Measurements from ENCODE around the gene ARHGAP18. TPM values are rescaled to one million over a fixed set of nuclear protein-coding genes. Genes with fewer than 3 reads are reported as not detected.
A peak's percentile ranks its signal among the peaks of the same experiment; 100 is the strongest.

The ARHGAP18 gene
- total and polyA plus RNA-seq, 2 experiments from 2014 or later, result 0.45 to 1.3 TPM

GRCh38 chr6:129663531-129663930, 46.4 kb downstream of the ARHGAP18 start:
- Histone ChIP-seq H3K27ac (no peak overlapping the region), H3K36me3 (no peaks in the 10 kb centered on the region)
- DNase-seq (ENCODE audit: low read depth in 1 of 2, low spot score in 1 of 2), result peak in 1 of 2 donors; percentile 25

GRCh38 chr6:129662980-129663431, 47.0 kb downstream of the ARHGAP18 start:
- Histone ChIP-seq H3K4me3 (no peak overlapping the region), H3K27me3 (no peaks in the 10 kb centered on the region), H3K9me3 (ENCODE audit: low read depth) (no peaks in the 10 kb centered on the region), H3K27ac (no peak overlapping the region), H3K4me1 (ENCODE audit: low read depth) (no peaks in the 10 kb centered on the region), H3K36me3 (no peaks in the 10 kb centered on the region)
- TF ChIP-seq CTCF (IDR thresholded peaks at IDR 0.05; ENCODE audit: low read depth, low read length), result no peak
- DNase-seq (ENCODE audit: low read depth in 1 of 2, low spot score in 1 of 2), result no peak

More at GRCh38 chr6:129663531-129663930, 46.4 kb downstream of the ARHGAP18 start:
- TF ChIP-seq CTCF (IDR thresholded peaks at IDR 0.05; ENCODE audit: low read depth, low read length), result no peak
- Histone ChIP-seq H3K27me3 (no peaks in the 10 kb centered on the region), H3K4me1 (ENCODE audit: low read depth) (no peaks in the 10 kb centered on the region), H3K9me3 (ENCODE audit: low read depth) (no peaks in the 10 kb centered on the region), H3K4me3 (no peak overlapping the region)

- TF ChIP-seq CTCF (IDR thresholded peaks at IDR 0.05; ENCODE audit: low read depth, low read length), result no peak
- Histone ChIP-seq H3K36me3 (no peaks in the 10 kb centered on the region), H3K27ac (no peak overlapping the region), H3K4me3 (no peak overlapping the region), H3K27me3 (no peaks in the 10 kb centered on the region), H3K9me3 (ENCODE audit: low read depth) (no peaks in the 10 kb centered on the region), H3K4me1 (ENCODE audit: low read depth) (no peaks in the 10 kb centered on the region)
- DNase-seq (ENCODE audit: low read depth in 1 of 2, low spot score in 1 of 2), result no peak
These were observed 47.6 kb downstream of the ARHGAP18 start for GRCh38 chr6:129662406-129662766.

GRCh38 chr6:129661536-129662405, 48.2 kb downstream of the ARHGAP18 start:
- no peak for TF ChIP-seq CTCF (IDR thresholded peaks at IDR 0.05; ENCODE audit: low read depth, low read length)
- Histone ChIP-seq H3K27me3 (no peaks in the 10 kb centered on the region), H3K9me3 (ENCODE audit: low read depth) (no peaks in the 10 kb centered on the region), H3K4me3 (no peak overlapping the region), H3K36me3 (no peaks in the 10 kb centered on the region), H3K4me1 (ENCODE audit: low read depth) (no peaks in the 10 kb centered on the region), H3K27ac (no peak overlapping the region)
- DNase-seq (ENCODE audit: low read depth in 1 of 2, low spot score in 1 of 2), result no peak

GRCh38 chr6:129660346-129660676, 49.7 kb downstream of the ARHGAP18 start:
- H3K27me3 ChIP-seq, result no peaks in the 10 kb centered on the region
- no peak for TF ChIP-seq CTCF (IDR thresholded peaks at IDR 0.05; ENCODE audit: low read depth, low read length)
- H3K27ac ChIP-seq, result no peak overlapping the region
- no peaks in the 10 kb centered on the region for H3K4me1 ChIP-seq (ENCODE audit: low read depth)
- H3K4me3 ChIP-seq, result no peak overlapping the region
- H3K9me3 ChIP-seq (ENCODE audit: low read depth), result no peaks in the 10 kb centered on the region
- DNase-seq (ENCODE audit: low read depth in 1 of 2, low spot score in 1 of 2), result no peak
- no peaks in the 10 kb centered on the region for H3K36me3 ChIP-seq
